Left ventricle myocardium inferior (tissue), 1 donor: ENCODE results near the gene RAD51B. TPM values are rescaled to one million over a fixed set of nuclear protein-coding genes. Genes with fewer than 3 reads are reported as not detected.

ENCODE experiments used
- DNase-seq: peaks from one replicate; pipeline ENCODE4 v3.0.0-alpha.2; 2020
- H3K27ac ChIP-seq: fragments of 200-600 bp; replicated peaks from 2 replicates; pipeline ENCODE4 v1.8.0; 2021
- H3K27me3 ChIP-seq: fragments of 200-600 bp; 2 replicates; pipeline ENCODE4 v1.8.0; 2021; ENCODE audit warnings: low read depth
- H3K36me3 ChIP-seq: fragments of 200-600 bp; 2 replicates; pipeline ENCODE4 v1.8.0; 2021
- H3K4me1 ChIP-seq: fragments of 200-600 bp; 2 replicates; pipeline ENCODE4 v1.8.0; 2021
- H3K4me3 ChIP-seq: fragments of 200-600 bp; 2 replicates; pipeline ENCODE4 v1.8.0; 2021; ENCODE audit warnings: mild to moderate bottlenecking, moderate library complexity
- H3K9me3 ChIP-seq: fragments of 200-600 bp; replicated peaks from 2 replicates; pipeline ENCODE4 v1.8.0; 2021
- intact Hi-C: fragments of 100-400 bp; cut with micrococcal nuclease; formaldehyde crosslinking; loops from one replicate; pipeline ENCODE4 v1.11.0; 2022
- total RNA-seq: library from RNA; stranded (reverse); fragmentation: NEBNext Ultra II Directional; extraction: Animal tissue kit (Norgen Biotek cat#: 25700); gene quantifications from one replicate; pipeline ENCODE4 v1.2.1, GENCODE V29; 2021
- TF ChIP-seq, protein P1 (sequence below): fragments of 200-600 bp; IDR thresholded peaks from 2 replicates; pipeline ENCODE4 v1.8.0; 2021; ENCODE audit warnings: antibody characterized with exemption, mild to moderate bottlenecking, borderline replicate concordance
- donor health status: DM: no; HTN: yes; CAD: no; lungs with severe emphysema.

Gene RAD51B
- total RNA-seq, 1 donor from 2014 or later = 2.4 TPM

DNA sequence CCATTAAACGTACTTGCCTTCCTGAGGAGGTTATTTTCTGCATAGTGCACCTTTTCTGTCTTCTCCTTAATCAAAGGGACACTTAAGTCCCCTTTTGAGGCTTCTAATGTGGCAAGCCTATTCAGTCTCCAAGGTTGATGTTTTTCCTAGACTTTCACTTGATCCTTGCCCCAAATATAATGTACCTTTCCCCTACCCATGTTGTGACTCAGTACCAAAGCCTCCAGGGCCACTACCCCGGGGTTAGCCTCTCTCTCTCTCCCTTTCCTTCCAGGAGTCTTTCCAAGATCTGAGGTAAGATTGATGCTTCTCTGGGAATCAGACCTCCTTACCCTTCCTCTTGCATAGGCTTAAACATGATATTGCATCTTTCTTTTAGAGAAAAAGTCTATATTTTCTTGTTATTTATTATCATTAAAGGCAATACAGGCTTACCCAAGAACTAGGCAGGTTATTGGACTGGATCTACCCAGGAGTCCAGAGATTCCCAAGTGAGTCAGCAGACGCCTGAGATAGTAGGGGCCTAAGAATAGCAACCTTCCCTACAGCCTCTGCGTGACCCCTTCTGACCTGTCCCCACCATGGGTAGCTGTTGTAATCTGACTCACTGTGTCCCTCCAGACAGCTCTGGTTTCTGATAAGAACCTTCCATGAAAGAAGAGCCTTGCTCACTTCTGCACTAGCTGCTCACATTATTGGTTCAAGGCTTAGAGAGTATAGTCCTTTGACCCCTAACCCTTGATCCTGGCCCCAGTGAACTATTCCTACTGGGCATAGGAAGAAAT lies 800.4 kb downstream of the RAD51B start:
- H3K27ac ChIP-seq = peak overlapping the region; percentile 81

DNA sequence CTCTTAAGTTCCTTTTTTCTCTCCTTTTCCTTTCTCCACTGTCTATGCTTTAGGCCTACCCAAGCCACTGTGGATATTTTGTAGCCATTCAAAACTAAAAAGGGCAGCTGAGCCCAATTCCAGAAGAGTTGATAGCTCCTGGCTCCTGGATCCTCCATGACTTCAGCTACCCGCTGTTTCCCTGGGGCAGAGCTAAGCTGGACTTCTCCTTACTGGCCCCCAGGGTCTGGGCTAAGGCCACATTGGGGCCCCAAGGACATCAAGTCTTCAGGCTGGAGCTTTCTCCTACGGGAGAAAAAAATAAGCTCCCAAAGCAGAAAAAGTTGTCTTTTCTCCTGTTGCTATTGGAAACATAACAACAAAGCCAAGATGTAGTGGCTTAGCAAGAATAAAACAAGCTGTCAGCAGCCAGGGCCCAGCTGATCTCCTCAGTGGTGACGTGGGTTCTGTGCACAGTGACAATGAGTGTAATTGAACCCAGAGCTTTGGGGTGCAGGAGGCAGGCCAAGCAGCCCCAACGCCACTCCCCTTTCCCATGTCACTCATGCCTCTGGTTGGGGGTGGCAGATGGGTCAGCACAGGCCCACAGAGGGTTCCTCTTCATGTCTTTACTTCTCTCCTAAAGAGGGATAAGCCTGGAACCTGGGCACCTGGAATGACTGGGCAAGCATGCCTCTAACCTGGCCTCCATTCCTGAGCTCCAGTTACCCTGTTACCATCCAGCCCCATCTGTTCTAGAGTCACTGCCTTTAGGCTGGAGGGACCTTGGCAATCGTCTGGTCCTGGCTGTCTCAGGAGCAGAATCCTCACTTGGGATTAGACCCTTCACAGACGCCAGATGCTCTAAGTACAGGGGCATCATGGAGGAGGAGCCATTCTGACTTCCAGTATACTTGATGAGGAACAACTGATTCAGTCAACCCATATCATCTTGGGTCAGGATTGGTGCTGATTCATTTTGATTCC lies 802.1 kb downstream of the RAD51B start:
- TF ChIP-seq, protein P1, sequence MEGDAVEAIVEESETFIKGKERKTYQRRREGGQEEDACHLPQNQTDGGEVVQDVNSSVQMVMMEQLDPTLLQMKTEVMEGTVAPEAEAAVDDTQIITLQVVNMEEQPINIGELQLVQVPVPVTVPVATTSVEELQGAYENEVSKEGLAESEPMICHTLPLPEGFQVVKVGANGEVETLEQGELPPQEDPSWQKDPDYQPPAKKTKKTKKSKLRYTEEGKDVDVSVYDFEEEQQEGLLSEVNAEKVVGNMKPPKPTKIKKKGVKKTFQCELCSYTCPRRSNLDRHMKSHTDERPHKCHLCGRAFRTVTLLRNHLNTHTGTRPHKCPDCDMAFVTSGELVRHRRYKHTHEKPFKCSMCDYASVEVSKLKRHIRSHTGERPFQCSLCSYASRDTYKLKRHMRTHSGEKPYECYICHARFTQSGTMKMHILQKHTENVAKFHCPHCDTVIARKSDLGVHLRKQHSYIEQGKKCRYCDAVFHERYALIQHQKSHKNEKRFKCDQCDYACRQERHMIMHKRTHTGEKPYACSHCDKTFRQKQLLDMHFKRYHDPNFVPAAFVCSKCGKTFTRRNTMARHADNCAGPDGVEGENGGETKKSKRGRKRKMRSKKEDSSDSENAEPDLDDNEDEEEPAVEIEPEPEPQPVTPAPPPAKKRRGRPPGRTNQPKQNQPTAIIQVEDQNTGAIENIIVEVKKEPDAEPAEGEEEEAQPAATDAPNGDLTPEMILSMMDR = no peak
- Histone ChIP-seq H3K36me3 (peaks cover 11% of the 10 kb centered on the region), H3K27me3 (no peaks in the 10 kb centered on the region), H3K27ac (peak overlapping the region; percentile 81), H3K9me3 (peaks cover 19% of the 10 kb centered on the region), H3K4me3 (no peak overlapping the region), H3K4me1 (peaks cover 44% of the 10 kb centered on the region)
- DNase-seq = peak; percentile 60
- intact Hi-C loops = no loop called here

More for the DNA sequence above, 800.4 kb downstream of the RAD51B start:
- H3K4me1 ChIP-seq = peaks cover 34% of the 10 kb centered on the region
- peaks cover 11% of the 10 kb centered on the region for H3K36me3 ChIP-seq
- DNase-seq = peak; percentile 50
- H3K9me3 ChIP-seq = peaks cover 36% of the 10 kb centered on the region
- intact Hi-C loops = no loop called here
- H3K27me3 ChIP-seq = no peaks in the 10 kb centered on the region
- TF ChIP-seq, protein P1 = no peak
- H3K4me3 ChIP-seq = no peak overlapping the region

DNA sequence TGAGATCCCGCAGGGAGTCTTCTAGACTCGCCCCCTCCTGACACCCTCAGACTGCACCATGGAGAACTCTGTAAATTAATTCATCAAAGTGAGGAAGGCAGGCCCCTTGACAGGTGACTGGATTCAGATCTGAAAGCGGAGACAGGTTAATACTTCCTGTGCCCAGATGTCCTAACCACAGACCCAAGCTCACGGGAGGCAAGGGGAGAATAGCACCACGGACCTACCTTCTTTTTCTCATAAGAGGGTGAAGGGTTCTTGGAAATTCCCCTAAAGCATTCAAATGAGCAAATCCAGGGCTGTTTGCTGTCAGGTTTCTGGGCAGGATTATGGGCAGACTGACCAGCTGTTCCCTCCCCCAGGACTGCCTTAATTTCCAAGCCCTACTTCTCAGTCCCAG lies 803.3 kb downstream of the RAD51B start:
- Histone ChIP-seq H3K27ac (no peak overlapping the region), H3K9me3 (peaks cover 7% of the 10 kb centered on the region), H3K27me3 (no peaks in the 10 kb centered on the region), H3K4me3 (no peak overlapping the region), H3K4me1 (peaks cover 53% of the 10 kb centered on the region), H3K36me3 (peaks cover 7% of the 10 kb centered on the region)
- TF ChIP-seq, protein P1 = no peak
- intact Hi-C loops = no loop called here
- DNase-seq = no peak

DNA sequence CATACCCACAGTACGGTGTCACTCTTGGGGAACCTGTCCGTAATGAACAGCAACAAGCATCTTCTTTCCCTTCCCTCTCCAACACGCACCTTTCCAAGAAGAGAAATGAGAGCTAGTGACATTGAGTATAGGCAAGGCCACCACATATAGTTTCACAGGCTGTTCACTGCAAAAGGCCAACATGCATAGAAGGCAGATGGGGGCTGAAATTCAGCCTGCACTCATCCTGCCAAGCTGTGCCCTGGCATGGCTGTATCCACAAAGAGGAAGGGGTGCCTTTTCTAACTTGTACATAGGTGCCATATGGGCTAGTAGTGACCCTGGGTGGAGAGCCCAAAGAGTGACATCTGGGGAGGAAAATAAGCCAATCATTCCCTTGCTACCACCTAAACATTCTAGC lies 803.7 kb downstream of the RAD51B start:
- peaks cover 53% of the 10 kb centered on the region for H3K4me1 ChIP-seq
- H3K9me3 ChIP-seq = peaks cover 3% of the 10 kb centered on the region
- H3K27ac ChIP-seq = no peak overlapping the region
- DNase-seq = no peak
- TF ChIP-seq, protein P1 = no peak
- no peak overlapping the region for H3K4me3 ChIP-seq
- H3K36me3 ChIP-seq = peaks cover 2% of the 10 kb centered on the region
- intact Hi-C loops = no loop called here
- H3K27me3 ChIP-seq = no peaks in the 10 kb centered on the region

DNA sequence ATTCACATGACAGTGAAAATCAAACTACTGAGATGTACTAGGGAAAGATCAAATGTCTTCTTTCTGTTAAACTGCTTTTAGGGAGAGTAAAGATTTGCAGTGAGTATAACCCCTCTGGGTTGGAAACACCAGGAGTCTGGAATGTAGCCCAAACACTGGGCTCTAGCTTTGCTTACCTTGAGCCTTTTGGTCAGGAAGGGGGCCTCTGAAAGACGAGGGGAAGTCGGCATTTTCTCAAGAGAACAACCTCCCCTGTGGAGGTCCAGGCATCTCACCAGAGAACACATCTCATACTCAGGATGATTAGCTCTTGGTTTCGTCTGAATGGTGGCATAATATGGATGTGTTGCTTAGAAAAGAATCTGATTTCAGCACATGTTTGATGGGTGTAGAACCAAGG lies 804.2 kb downstream of the RAD51B start:
- no peaks in the 10 kb centered on the region for H3K9me3 ChIP-seq
- no peak for DNase-seq
- peaks cover 52% of the 10 kb centered on the region for H3K4me1 ChIP-seq
- TF ChIP-seq, protein P1 = no peak
- H3K27ac ChIP-seq = no peak overlapping the region
- H3K4me3 ChIP-seq = no peak overlapping the region
- no peaks in the 10 kb centered on the region for H3K27me3 ChIP-seq
- no peaks in the 10 kb centered on the region for H3K36me3 ChIP-seq
- intact Hi-C loops = no loop called here
